DOHH2 (cell line): Measurements from ENCODE around the gene CENPU.

Experiments
- EZH2phosphoT487 ChIP-seq: fragments of 200-600 bp; sonication (generic); IDR thresholded peaks from 2 replicates; pipeline ENCODE4 v1.6.1; 2017; ENCODE audit warnings: borderline replicate concordance, mild to moderate bottlenecking, antibody characterized with exemption, low read length, moderate library complexity, mixed read lengths
- TF ChIP-seq, protein P1 (sequence below): fragments of 200-600 bp; sonication (generic); IDR thresholded peaks from one replicate; pipeline ENCODE4 v1.5.1; 2014; ENCODE audit warnings: antibody characterized with exemption, mild to moderate bottlenecking, low read depth, low read length; ENCODE audit not compliant: poor library complexity, severe bottlenecking

DNA sequence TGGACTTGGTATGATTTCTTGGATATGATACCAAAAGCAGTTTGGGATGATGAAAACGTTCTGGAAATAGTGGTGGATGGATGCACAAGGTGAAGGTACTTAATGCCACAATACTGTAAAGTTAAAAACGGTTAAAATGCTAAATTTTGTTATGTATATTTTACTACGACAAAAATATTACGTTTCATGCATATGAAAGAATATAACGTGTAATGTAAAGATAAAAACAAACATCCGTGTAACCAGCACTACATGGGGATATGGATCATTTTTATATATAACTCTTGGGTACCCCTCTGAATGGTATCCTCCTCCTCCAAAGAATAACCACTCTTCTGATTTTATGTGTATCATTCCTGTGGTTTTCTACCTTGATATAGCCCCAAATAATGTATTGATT lies 862 bp upstream of the CENPU start:
- TF ChIP-seq, protein P1, sequence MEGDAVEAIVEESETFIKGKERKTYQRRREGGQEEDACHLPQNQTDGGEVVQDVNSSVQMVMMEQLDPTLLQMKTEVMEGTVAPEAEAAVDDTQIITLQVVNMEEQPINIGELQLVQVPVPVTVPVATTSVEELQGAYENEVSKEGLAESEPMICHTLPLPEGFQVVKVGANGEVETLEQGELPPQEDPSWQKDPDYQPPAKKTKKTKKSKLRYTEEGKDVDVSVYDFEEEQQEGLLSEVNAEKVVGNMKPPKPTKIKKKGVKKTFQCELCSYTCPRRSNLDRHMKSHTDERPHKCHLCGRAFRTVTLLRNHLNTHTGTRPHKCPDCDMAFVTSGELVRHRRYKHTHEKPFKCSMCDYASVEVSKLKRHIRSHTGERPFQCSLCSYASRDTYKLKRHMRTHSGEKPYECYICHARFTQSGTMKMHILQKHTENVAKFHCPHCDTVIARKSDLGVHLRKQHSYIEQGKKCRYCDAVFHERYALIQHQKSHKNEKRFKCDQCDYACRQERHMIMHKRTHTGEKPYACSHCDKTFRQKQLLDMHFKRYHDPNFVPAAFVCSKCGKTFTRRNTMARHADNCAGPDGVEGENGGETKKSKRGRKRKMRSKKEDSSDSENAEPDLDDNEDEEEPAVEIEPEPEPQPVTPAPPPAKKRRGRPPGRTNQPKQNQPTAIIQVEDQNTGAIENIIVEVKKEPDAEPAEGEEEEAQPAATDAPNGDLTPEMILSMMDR = no peak
- no peak for TF ChIP-seq EZH2phosphoT487
